Brain microvascular endothelial cell (primary cell): ENCODE data around the gene UNC119.

ENCODE experiments used
- DNase-seq: peaks from one replicate; pipeline ENCODE4 v3.0.0-alpha.2; 2020
- H3K27ac ChIP-seq: fragments of 250-450 bp; sonication (Bioruptor Pico); 2 replicates; pipeline ENCODE4 v1.5.1; 2020; ENCODE audit warnings: mild to moderate bottlenecking, moderate library complexity
- H3K27me3 ChIP-seq: fragments of 250-450 bp; sonication (Bioruptor Pico); replicated peaks from 2 replicates; pipeline ENCODE4 v1.5.1; 2020; ENCODE audit warnings: mild to moderate bottlenecking
- H3K36me3 ChIP-seq: fragments of 250-450 bp; sonication (Bioruptor Pico); replicated peaks from 2 replicates; pipeline ENCODE4 v1.5.1; 2020; ENCODE audit warnings: mild to moderate bottlenecking
- H3K4me3 ChIP-seq: 2 replicates; pipeline ENCODE4 v1.5.1; 2011; ENCODE audit warnings: low read depth, mild to moderate bottlenecking, control low read depth, low read length, moderate library complexity
- in situ Hi-C: cut with HindIII; loops from 2 replicates; pipeline ENCODE4 v1.10.0; 2017; ENCODE audit warnings: low sequenced_read_pairs, low pct_ligation_motif_present
- TF ChIP-seq, protein P1 (sequence below): IDR thresholded peaks from 2 replicates; pipeline ENCODE4 v1.5.1; 2011; ENCODE audit warnings: low read depth, mild to moderate bottlenecking, moderate library complexity, low read length, control low read depth, inconsistent platforms; ENCODE audit errors: missing control alignments

Gene UNC119

DNA sequence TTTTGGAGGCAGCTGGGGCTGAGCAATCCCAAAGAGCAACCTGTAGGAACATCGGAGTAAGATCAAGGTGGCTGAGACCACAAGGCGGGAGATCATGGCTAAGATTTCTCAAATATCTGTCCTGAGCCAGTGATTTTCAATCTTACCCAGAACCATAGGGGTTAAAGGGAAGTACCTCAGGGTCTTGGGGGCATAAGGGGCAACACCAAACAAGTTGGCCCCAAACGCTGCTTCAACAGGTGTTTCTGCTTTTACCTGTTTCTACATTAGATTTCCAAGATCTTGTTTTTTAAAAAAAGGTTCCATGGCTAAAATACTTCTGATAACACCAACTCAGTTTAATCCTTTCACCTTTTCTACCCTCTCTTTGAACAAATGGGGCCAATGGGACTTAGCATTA, 2.6 kb upstream of the UNC119 start:
- in situ Hi-C loops = no loop called here
- Histone ChIP-seq H3K27ac (no peak overlapping the region), H3K4me3 (no peak overlapping the region), H3K27me3 (no peaks in the 10 kb centered on the region), H3K36me3 (peaks cover 45% of the 10 kb centered on the region)
- TF ChIP-seq, protein P1, sequence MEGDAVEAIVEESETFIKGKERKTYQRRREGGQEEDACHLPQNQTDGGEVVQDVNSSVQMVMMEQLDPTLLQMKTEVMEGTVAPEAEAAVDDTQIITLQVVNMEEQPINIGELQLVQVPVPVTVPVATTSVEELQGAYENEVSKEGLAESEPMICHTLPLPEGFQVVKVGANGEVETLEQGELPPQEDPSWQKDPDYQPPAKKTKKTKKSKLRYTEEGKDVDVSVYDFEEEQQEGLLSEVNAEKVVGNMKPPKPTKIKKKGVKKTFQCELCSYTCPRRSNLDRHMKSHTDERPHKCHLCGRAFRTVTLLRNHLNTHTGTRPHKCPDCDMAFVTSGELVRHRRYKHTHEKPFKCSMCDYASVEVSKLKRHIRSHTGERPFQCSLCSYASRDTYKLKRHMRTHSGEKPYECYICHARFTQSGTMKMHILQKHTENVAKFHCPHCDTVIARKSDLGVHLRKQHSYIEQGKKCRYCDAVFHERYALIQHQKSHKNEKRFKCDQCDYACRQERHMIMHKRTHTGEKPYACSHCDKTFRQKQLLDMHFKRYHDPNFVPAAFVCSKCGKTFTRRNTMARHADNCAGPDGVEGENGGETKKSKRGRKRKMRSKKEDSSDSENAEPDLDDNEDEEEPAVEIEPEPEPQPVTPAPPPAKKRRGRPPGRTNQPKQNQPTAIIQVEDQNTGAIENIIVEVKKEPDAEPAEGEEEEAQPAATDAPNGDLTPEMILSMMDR = no peak
- DNase-seq = no peak

DNA sequence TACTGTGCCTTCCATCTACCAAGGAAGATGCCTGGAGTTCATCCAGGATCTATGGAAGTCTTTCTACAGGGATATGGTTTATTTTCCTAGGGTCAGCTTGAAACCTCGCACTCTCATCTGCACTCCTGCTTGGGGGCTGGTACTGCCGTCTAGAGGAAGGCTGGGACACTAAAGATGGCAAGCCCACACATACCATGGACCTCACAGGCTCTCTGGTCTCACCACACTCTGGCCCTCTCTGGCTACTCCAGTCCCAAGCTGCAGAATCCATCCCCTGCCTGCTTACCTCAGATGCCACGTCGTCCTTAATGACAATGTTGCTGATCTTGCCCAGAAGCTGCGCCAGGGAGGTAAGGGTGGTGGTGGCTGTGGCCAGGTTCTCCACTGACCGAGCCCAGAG, 2.1 kb upstream of the UNC119 start:
- TF ChIP-seq, protein P1 = no peak
- no peak for DNase-seq
- Histone ChIP-seq H3K27ac (no peak overlapping the region), H3K36me3 (peaks cover 45% of the 10 kb centered on the region), H3K27me3 (no peaks in the 10 kb centered on the region), H3K4me3 (no peak overlapping the region)
- in situ Hi-C loops = no loop called here

DNA sequence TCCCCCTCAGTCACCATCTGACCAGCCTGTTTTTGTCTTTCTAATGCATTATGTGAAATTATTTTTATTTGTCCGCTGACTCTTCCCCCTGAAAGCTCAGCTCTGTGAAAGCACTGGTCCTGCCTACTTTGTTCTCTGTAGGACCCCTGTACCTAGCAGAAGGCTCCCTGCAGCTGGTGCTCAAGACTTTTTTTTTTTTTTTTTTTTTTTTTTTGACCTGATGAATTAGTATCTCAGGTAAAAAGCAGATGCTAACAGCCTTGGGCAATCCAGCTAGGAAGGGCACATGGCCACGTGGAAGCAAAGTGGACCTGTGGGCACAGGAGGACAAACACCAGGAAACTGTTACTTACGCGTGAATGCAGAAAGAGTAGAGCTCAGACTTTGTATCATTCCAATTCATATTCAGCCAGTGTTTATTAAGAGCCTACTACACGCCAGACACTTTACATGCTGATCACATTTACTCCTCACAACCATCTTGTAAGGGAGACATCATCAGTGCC, 629 bp upstream of the UNC119 start:
- no peak for DNase-seq
- no peaks in the 10 kb centered on the region for H3K27me3 ChIP-seq
- peak overlapping the region; percentile 27 for H3K4me3 ChIP-seq
- TF ChIP-seq, protein P1 = no peak
- H3K27ac ChIP-seq = no peak overlapping the region
- in situ Hi-C loops = no loop called here
- H3K36me3 ChIP-seq = peaks cover 40% of the 10 kb centered on the region

DNA sequence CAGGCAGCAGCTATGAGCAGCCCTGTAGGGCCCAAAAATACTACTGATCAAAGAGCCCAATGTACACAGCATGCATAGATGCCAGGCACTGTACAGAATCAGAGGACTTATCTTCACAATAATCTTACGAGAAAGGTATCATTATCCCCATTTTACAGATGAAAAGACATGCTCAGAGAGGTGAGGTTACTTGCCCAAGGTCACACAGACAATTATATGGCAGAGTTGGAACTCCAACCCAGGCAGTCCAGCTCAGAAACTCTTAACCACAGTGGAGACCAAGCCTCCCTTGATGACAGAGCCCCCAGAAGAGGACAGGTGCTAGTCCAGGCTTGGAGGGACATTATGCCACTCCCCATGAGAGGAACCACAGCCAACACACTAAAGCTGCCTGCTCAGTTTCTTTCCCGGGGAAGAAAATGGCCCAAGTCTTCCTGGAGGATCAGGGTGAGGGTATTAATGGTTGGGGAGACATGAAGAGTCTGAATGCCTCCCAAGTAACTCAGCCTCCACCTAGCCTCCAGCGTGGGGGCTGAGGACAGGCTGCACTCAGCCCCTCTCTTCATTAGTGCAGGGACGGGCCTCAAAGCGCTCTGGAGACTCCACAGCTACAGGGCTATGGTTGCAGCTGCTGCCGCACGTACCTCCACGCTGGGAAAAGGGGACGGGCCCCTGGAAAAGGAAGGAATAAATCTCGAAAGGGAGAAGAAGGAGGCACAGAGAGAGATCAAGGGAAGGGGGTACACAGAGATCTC, 826 bp downstream of the UNC119 start:
- TF ChIP-seq, protein P1 = no peak
- H3K36me3 ChIP-seq = peaks cover 30% of the 10 kb centered on the region
- in situ Hi-C loops = no loop called here
- peak overlapping the region; percentile 67 for H3K4me3 ChIP-seq
- no peaks in the 10 kb centered on the region for H3K27me3 ChIP-seq
- no peak overlapping the region for H3K27ac ChIP-seq
- no peak for DNase-seq

DNA sequence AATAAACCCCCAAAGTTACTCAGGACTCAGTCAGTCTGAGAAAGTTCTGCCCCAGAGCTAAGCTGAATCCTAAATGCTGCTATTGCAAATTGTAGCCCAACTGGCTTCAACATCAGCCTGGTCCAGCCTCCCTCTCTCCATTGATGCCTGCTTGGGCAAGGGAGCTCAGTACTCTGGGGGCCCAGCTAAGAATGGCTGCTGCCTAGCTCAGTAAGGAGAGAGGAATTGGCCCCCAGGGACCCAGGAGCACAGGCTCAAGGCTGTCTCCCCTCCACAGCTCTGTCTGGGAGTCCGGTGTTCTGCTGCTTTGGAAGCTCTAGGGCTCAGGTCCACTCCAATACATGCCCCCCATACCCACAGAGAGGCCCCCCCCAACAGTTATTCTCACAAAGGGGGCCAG, 1.6 kb downstream of the UNC119 start:
- TF ChIP-seq, protein P1 = no peak
- DNase-seq = no peak
- no peaks in the 10 kb centered on the region for H3K27me3 ChIP-seq
- in situ Hi-C loops = no loop called here
- H3K4me3 ChIP-seq = no peak overlapping the region
- no peak overlapping the region for H3K27ac ChIP-seq
- H3K36me3 ChIP-seq = peaks cover 22% of the 10 kb centered on the region
